HG03342 (cell line): ENCODE results near the gene RPL35.
"Not testable (repeated sequence)": the region's sequence is repeated elsewhere in the genome, so short reads cannot be mapped to it uniquely, and the experiment has no call there.

ENCODE experiments used
- ATAC-seq: cut with Tn5 transposase; IDR thresholded peaks from one replicate; pipeline ENCODE4 v1.9.1; 2021; ENCODE audit warnings: mild to moderate bottlenecking, moderate library complexity; ENCODE audit not compliant: unreplicated experiment

RPL35 gene

DNA sequence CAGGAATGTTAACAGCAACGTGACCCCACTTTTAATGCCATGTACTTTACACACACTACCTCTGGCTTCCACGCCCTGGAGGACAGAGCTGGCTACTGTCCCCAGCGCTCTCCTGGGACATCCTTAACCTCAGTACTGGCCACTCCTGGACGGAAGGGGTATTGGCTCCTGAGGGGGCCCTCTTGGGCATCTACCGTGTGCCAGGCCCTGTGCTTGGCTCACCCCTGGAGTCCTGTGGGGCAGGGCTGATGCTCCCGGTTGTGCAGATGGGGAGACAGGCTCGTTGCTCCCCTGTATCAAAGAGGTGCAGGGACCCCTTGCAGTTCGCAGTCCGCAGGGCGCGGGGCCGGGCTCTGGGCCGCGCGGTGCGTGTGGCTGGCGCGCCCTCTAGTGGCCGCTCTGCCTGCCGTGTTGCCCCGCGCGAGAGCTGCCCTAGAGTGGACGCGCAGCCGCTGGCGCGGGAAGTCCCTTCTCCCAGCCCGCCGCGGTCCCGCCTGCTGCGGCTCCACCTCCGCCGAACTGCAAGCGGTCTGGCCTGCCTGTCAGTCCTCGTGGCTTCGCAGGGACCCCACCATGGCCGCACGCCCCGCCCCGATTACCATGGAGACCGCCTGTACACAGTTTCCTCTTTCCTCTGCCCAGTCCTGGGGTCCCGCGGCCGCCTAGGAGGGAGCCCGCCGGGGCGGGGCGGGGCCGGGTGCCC is 8.8 kb downstream of the RPL35 start, which contains the start of gene WDR38:
WDR38 (plus strand) TSS at position 632 of the 703 bp plus-strand sequence. CDS start 72 bp downstream, outside the sequence.
- ATAC-seq: peak; percentile 50

DNA sequence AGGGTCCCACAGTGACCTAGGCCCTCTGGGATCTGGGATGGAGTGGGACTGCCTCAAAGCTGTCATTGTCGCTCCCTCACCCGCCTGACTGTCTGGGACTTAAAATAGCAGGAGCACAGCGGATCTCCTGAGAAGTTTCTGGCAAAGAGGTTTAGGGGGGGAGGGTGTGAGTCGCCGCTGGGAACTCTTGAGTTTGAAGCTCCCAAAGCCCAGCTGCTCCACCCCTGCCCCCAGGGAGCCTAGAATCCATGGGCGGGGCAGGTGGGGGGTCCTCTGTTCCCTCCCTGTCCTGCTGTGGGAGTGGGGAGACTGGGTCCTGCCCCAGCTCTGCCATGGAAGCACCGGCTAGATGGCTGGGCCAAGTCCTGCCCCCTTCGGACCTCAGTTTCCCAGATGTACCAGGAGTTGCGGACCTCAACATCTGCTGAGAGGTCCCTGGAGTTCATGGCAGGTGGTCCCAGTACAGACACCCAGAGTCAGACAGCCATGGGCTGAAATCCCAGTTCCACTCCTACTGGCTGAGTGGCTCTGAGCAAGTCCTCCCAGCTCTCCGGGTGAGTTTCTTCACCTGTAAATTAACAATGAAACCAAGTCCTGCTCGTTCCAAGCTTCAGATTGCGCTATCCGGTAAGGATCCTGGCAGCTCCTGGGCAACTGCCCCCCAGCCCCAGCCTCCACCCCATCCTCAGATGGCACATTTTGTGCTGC is 9.5 kb downstream of the RPL35 start:
- ATAC-seq: no peak

DNA sequence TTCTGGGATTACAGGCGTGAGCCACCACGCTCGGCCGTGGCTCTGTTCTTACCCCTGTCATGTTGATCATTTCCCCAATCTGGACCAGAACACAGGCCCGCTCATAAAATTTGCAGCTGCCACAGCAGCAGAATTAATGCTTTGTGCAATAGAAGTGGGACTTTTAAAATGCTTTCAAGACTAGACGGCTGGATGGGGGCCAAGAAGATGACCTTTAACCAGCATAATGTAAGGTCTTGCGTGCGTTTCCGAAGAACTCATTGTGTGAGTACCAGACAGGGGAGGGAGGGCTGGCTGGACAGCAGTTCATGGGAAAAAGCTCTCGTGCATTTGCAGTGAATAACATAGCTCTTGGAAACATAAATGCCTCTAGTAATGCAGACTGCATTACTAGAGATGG is 12.0 kb downstream of the RPL35 start:
- no peak for ATAC-seq

DNA sequence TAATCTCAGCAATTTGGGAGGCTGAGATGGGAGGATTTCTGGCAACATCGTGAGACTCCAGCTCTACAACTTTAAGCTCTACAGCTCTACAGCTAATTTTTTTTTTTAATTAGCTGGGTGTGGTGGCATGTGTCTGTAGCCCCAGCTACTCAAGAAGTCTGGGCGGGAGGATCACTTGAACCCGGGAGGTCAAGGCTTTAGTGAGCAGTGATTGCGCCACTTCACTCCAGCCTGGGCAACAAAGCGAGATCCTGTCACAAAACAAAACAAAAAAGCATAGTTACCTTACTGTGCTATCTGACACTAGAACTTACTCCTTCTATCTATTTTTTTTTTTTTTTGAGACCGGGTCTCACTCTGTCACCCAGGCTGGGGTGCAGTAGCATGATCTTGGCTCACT is 14.8 kb downstream of the RPL35 start:
- ATAC-seq: no peak

DNA sequence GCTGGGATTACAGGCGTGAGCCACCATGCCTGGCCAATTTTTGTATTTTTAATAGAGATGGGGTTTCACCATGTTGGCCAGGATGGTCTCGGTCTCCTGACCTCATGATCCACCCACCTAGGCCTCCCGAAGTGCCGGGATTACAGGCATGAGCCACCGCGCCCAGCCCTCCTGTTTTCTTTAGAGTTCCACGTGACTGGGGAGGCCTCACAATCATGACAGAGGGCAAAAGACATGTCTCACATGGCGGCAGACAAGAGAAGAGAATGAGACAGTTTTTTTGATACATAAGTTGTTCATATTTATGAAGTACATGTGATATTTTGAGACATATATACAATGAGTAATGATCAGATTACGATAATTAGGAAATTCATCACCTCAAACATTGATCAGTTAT is 15.3 kb downstream of the RPL35 start:
- not testable (repeated sequence) for ATAC-seq

DNA sequence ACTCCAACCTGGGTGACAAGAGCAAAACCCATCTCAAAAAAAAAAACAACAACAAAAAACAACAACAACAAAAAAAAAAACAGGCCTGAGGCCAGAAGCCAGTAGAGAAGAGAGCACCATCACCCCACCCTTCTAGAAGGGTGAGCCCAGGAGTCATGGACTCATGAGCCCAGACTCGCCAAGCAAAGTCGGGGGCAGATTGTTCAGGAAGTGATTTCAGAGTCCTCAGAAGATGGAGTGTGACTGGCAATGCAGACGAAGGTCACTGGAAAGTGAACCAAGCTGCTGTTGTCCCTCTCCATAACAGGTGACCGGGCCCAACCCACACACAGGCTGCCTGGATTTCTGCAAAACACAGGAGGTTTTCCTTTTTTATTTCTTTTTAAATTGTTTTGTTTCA is 17.5 kb downstream of the RPL35 start:
- no peak for ATAC-seq

DNA sequence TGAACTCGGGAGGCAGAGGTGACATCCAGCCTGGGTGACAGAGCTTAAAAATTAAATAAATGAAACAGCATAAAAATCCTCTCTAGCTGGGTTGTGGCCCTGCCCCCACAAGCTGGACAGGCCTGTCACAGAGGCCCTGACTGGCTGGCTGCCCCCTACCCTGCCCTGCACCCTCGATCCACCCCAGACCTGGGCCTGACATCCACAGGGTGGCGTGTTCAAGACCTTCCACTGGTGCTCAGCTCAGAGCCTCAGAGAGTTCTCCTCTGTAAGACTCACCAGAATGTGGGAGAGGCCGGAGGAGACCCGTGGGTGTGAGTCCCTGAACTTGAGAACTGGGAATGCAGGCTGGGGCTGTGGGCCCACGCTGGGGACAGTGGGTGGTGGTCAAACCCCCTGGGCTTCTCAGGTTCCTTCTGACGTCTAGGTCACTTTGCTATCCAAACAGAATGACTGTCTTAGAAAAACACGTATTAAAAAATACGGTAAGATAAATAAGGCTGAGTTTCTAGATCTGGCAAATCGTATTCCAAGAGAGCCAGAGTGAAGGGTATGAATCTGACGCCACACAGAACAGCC is 18.2 kb downstream of the RPL35 start:
- no peak for ATAC-seq

DNA sequence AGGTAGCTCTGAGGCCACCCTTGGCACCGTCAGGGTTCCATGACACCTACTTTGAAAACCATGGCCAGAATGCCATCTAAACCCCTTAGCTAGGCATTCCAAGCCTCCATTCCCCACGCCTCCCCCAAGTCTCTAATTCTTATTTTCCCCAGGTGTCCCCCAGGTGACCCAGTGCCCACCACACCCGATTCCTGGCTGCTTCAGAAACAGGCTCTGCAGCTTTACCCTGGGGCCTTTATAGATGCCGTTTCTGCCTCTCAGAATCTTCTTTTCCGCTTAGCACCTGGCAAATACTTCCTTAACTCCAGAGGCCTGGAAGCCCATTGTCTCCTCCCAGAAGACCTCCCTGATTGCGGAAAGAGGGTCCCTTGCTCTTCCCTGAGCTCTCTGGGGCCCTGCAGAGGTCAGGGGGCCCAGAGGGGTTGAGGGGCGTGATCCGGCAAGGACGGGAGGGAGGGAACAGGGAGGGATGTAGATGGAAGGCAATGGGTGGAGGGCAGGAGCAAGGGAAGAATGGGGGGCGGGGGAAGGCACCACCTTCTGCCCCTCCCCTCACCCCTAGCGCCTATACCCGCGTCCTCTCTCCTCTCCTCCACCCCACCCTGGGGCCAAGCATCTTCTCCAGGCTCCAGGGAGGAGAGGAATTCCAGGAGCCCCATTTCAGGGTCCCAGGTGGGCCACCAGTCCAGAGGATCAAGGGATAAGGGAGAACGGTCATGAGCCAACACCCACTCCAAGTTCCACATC is 20.5 kb downstream of the RPL35 start:
- ATAC-seq: no peak

DNA sequence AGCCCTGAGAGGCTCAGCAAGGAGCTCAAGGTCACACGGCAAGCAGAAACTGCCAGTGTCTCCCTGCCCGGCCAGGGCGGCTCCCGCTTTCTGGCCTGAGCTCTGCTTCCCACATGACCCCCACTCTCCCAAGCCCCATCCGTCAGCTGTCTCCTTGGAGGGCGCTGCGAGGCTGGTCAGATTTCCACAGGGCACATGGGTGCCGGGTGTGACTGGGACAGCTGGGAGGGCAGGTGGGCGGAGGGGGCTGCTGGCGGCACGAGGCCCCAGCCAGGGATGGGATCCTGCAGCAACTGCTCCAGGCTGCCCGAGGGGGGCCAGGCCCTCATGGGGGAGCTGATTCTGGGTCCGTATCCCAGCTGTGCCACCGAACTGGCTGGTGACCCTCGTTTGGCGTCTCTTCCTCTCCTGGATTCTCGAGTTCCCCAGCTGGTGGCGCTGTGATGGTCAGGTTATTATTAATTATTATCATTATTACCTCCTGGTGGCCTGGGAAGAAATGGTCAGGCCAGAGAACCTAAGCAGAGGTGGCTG is 21.4 kb downstream of the RPL35 start:
- no peak for ATAC-seq

DNA sequence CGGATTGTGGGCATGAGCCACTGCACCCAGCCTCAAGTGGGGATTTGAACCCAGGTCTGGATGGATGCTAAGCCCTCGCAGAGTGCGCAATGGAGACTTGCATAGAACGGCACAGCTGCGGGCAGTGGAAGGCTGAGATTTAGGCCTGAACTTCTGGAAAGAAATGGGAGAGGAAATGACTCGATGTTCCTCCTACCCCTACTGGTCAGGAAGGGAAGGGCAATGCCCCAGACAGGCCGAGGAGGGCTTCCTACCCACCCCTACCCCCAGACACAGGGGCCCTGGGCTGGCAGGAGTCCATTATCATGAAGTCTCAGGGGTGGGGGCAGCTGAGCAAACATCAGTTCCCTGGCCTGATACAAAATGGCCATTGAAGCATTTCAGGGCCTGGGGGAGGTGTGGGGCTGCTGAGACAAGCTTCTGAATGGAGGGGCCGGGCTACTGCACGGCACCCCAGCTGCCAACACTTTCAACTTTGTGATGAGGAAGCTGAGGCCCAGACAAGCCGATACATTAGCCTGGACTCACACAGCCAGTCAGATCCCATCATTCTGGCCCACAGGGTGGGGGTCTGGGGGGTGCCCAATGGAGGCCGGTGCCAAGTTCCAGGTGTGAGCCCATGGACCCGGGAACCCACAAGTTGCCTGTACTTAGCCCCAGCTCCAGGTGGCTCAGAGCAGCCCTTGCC is 22.0 kb downstream of the RPL35 start:
- no peak for ATAC-seq

DNA sequence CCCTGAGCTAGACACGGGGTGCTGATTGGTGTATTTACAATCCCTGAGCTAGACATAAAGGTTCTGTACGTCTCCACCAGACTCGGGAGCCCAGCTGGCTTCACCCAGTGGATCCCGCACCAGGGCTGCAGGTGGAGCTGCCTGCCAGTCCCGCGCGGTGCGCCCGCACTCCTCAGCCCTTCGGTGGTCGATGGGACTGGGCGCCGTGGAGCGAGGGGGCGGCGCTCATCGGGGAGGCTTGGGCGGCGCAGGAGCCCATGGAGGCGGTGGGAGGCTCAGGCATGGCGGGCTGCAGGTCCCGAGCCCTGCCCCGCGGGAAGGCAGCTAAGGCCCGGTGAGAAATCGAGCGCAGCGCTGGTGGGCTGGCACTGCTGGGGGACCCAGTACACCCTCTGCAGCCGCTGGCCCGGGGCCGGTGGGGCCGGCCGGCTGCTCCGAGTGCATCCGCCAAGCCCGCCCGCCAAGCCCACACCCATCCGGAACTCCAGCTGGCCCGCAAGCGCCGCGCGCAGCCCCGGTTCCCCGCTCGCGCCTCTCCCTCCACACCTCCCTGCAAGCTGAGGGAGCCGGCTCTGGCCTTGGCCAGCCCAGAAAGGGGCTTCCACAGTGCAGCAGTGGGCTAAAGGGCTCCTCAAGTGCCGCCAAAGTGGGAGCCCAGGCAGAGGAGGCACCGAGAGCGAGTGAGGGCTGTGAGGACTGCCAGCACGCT is 23.0 kb downstream of the RPL35 start:
- ATAC-seq: not testable (repeated sequence)

DNA sequence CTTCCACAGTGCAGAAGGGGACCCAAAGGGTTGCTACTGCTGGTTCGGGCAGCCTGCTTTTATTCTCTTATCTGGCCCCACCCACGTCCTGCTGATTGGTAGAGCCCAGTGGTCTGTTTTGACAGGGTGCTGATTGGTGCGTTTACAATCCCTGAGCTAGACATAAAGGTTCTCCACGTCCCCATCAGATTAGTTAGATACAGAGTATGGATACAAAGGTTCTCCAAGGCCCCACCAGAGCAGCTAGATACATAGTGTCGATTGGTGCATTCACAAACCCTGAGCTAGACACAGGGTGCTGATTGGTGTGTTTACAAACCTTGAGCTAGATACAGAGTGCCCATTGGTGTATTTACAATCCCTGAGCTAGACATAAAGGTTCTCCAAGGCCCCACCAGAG is 23.6 kb downstream of the RPL35 start:
- not testable (repeated sequence) for ATAC-seq

DNA sequence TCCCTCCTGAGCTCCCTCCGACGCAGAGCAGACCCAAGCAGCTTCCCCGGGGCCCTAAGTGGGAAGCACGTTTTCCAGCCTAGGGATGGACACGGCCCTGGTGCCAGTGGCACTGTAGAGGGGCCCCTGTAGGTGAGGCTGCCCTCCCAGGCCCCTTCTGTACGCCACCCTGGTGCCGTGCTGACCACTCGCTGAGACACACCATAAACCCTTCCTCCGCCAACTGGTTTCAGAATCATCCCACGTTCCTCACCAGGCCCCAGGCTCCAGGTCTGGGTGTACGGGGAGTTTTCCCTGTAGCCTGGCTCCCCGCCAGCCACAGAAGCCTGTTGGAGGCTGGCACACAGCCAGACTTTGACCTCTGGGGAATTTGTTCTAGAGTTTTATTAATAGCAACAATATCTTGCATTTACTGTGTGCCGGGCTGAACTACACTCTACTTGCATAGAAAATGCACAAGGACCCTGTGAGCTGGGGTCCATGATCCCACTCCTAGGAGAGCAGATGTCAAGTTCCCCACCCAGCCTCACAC is 26.7 kb downstream of the RPL35 start:
- ATAC-seq: no peak

DNA sequence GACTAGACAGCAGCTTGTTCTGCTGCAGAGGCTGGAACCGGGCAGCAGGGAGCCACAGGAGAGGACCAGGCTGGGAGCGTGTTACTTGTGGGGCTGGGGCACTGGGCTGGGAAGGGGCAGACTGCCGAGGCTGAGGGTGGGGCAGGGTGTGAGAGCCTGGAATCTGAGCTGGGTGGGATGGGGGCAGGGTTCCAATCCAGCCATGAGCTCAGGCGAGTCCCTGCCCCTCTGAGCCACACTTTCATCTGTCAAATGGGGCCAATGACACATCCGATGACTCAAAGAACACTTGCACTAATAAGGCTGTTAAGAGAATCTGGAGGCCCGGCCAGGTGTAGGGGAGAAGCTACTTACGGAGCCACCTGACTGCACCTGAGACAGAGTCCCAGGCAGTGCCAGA is 27.2 kb downstream of the RPL35 start:
- ATAC-seq: no peak

DNA sequence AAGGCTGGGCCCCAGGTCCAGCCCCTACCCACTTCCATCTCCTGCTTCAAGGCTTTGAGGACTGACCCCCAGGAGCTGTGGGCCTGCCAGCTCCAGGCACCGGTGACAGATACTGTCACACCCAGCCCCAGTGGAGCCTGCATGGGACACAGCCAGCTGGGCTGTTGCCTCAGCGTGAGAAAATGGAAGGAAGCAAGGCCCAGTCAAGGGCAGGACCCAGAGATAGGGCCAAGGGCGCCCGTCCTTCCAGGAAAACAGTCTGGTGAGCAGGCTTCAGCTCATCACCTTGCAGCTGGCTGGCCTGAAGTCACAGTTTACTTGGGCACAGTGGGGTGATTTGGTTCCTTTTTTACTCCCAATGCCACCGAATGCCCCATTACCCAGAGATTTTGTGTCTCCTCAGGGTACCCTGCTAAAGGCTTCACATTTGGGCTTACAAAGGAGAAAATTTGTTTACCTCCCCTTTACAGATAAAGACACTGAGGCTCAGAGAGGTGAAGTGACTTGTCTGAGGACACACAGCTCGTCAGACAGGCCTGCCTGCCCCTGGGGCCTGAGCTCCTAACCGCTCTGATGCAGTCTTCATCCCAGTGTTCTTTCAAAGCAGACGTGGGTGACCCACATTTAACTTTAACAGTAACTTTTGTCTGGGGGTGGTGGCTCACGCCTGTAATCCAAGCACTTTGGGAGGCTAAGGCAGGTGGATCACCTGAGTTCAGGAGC is 30.0 kb downstream of the RPL35 start:
- no peak for ATAC-seq

DNA sequence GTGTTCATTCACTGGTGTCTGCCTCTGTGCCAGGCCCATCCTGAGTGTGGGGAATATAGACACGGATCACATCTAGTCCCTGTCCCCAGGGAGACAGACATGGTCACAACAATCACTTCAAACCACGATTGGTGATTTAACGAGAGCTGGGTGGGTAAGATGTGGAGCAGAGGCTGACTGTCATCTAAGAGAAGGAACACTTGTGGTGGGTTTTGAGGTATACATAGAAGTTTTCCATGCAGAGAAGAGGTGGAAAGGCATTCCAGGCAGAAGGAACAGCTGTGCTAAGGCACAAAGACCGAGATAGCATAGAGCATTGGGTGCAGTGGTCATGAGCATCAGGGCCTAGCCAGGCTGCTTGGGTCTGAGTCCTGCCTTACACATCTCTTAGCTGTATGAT is 31.2 kb downstream of the RPL35 start:
- no peak for ATAC-seq

DNA sequence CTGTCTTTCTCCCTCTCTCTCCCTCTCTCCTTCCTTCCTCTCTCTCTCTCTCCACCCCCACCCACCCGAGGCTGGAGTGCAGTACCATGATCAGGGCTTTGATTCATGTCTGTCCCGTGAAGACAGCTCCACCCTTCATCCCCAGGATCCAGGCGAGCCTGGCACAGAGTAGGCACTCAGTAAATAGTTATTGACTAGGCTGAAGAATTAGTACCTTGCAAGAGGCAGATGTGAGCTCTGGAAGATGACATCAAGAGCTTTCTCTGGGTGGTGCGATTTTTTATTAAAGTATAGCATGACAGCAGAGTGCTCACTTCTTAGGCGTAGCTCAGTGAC is 32.5 kb downstream of the RPL35 start:
- no peak for ATAC-seq

DNA sequence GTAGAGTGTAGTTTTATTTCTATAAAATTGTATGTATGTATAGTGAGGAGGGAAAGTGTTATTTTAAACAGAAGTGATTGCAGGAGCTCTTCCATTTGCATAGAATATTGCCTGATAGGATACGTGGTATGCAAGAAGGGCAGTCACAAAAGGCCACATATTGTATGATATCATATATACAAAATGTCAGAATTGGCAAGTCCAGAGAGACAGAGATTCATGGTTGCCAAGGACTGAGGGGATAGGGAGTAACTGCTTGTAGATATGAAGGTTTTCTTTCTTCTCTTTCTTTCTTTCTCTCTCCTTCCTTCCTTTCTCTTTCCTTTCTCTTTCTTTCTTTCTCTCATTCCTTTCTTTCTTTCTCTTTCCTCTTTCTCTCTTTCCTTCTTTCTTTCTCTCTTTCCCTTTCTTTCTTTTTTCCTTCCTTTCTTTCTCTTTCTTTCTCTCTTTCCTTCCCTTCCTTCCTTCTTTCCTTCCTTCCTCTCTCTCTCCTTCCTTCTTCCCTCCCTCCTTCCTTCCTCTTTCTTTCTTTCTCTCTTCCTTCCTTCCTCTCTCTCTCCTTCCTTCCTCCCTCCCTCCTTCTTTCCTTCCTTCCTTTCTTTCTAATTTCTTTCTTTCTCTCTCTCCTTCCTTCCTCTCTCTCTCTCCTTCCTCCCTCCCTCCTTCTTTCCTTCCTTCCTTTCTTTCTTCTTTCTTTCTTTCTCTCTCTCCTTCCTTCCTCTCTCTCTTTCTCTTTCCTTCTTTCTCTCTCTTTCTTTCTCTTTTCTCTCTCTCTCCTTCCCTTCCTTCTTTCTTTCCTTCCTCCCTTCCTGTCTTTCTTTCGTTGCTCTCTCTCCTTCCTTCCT is 33.0 kb downstream of the RPL35 start:
- no peak for ATAC-seq
